K562 (cell line): ENCODE data around the gene PXN. TPM values are rescaled to one million over a fixed set of nuclear protein-coding genes. Genes with fewer than 3 reads are reported as not detected.

Experiments
- AFF4 ChIP-seq: sonication (generic); formaldehyde crosslinking; IDR thresholded peaks from 2 replicates; pipeline ENCODE4 v1.8.0; 2023; ENCODE audit warnings: mild to moderate bottlenecking, missing genetic modification reagents
- CREBBP ChIP-seq: IDR thresholded peaks from one replicate; pipeline ENCODE4 v1.6.1; 2012; ENCODE audit warnings: low read depth, mild to moderate bottlenecking, control low read depth, inconsistent platforms, low read length
- FOXP1 ChIP-seq: sonication (generic); formaldehyde crosslinking; IDR thresholded peaks from 2 replicates; pipeline ENCODE4 v1.8.0; 2022; ENCODE audit warnings: mild to moderate bottlenecking, missing genetic modification reagents
- MYBL2 ChIP-seq, 2 experiments: fragments of 450-650 bp in 1 of 2; sonication (generic) in 1 of 2; formaldehyde crosslinking in 1 of 2; IDR thresholded peaks; 2 replicates each; pipeline versions ENCODE4 v1.6.1 to v1.8.1; 2017 to 2022; ENCODE audit warnings: borderline replicate concordance in 1 of 2, inconsistent platforms in 1 of 2, low read depth in 1 of 2, mild to moderate bottlenecking in 1 of 2, missing genetic modification reagents in 1 of 2, moderate library complexity in 1 of 2
- POLR2G ChIP-seq: fragments of 200-400 bp; formaldehyde crosslinking; IDR thresholded peaks from 2 replicates; pipeline ENCODE4 v1.6.1; 2017; ENCODE audit warnings: low read depth, mild to moderate bottlenecking, antibody characterized with exemption, low read length, moderate library complexity
- SP1 ChIP-seq: sonication (generic); formaldehyde crosslinking; IDR thresholded peaks from 2 replicates; pipeline ENCODE4 v1.8.1; 2022; ENCODE audit warnings: mild to moderate bottlenecking, missing genetic modification reagents
- YY1 ChIP-seq, 3 experiments: IDR thresholded peaks; 2 replicates each; pipeline ENCODE4 v1.6.1; 2011; ENCODE audit warnings: low read length in 2 of 3, mild to moderate bottlenecking in 2 of 3, moderate library complexity in 2 of 3, borderline replicate concordance in 1 of 3, control low read depth in 1 of 3, low read depth in 1 of 3; ENCODE audit not compliant: insufficient read depth in 3 of 3, insufficient replicate concordance in 2 of 3, control insufficient read depth in 1 of 3, insufficient read length in 1 of 3; ENCODE audit errors: extremely low read depth in 1 of 3
- ZKSCAN1 ChIP-seq: fragments of 150-350 bp; IDR thresholded peaks from 2 replicates; pipeline ENCODE4 v1.6.1; 2016; ENCODE audit warnings: low read depth, low read length
- ZNF143 ChIP-seq: sonication (generic); formaldehyde crosslinking; IDR thresholded peaks from 2 replicates; pipeline ENCODE4 v1.9.0; 2022; ENCODE audit warnings: mild to moderate bottlenecking, missing genetic modification reagents
- ZNF707 ChIP-seq: fragments of 250-450 bp; sonication (Bioruptor Pico); conservative IDR thresholded peaks from 2 replicates; pipeline ENCODE4 v1.8.0; 2022; ENCODE audit warnings: inconsistent platforms, mild to moderate bottlenecking, moderate library complexity
- polyA plus RNA-seq, 8 experiments: library from polyadenylated mRNA; depleted of rRNA in 4 of 8; stranded (reverse) in 5 of 8; unstranded in 3 of 8; fragments of >200 nt; fragmentation: Nextera tagmentation in 2 of 8; fragmentation: Illumina TruSeq in 1 of 8; extraction: Ambion mirVana in 2 of 8; extraction: Trizol in 1 of 8; gene quantifications; 2 replicates each; pipeline versions ENCODE4 v1.2.1 to v1.2.3, GENCODE V29; 2011 to 2014; ENCODE audit warnings: inconsistent platforms in 1 of 8, missing spikeins in 1 of 8
- total RNA-seq, 7 experiments: library from RNA; depleted of rRNA in 6 of 7; stranded (reverse); fragments of >200 nt in 6 of 7; fragmentation: Illumina TruSeq in 2 of 7; extraction: Trizol in 2 of 7; gene quantifications; 2 replicates each; pipeline versions ENCODE4 v1.2.1 to v1.2.3, GENCODE V29; 2011 to 2021; ENCODE audit warnings: low replicate concordance in 1 of 7
- TF ChIP-seq, protein P1 (sequence below), 3 experiments: fragments of 200-800 bp in 1 of 3; sonication (Bioruptor generic) in 1 of 3; sonication (generic) in 1 of 3; formaldehyde crosslinking in 1 of 3; IDR thresholded peaks; 2 replicates each; pipeline versions ENCODE4 v1.6.1 to v1.8.0; 2016 to 2022; ENCODE audit warnings: mild to moderate bottlenecking in 2 of 3, missing compliant biosample characterization in 2 of 3, missing genetic modification characterization in 2 of 3, missing genetic modification reagents in 1 of 3
- TF ChIP-seq, protein P2 (sequence below): fragments of 150-350 bp; conservative IDR thresholded peaks from 2 replicates; pipeline ENCODE4 v1.6.1; 2014; ENCODE audit warnings: low read length
- TF ChIP-seq, protein P3 (sequence below), 2 experiments: IDR thresholded peaks; 2 replicates each; pipeline ENCODE4 v1.6.1; 2011; ENCODE audit warnings: borderline replicate concordance in 1 of 2, control low read depth in 1 of 2, low read depth in 1 of 2, low read length in 1 of 2, mild to moderate bottlenecking in 1 of 2, mixed read lengths in 1 of 2, moderate library complexity in 1 of 2; ENCODE audit not compliant: insufficient read depth in 1 of 2, insufficient read length in 1 of 2, poor library complexity in 1 of 2, severe bottlenecking in 1 of 2; ENCODE audit errors: extremely low read depth in 1 of 2

PXN gene
- total and polyA plus RNA-seq, 9 of the 15 experiments (the other 6 are each of a cell fraction or from before 2014, with no cell fraction given), result 4.0 to 74.1 (median 18.6) TPM

- no peak for TF ChIP-seq CREBBP
- no peak for TF ChIP-seq MYBL2 (IDR thresholded peaks at IDR 0.05; ENCODE audit: low read depth)
- no peak for TF ChIP-seq MYBL2 (CRISPR knock-in tag; IDR thresholded peaks at IDR 0.05; ENCODE audit: borderline replicate concordance)
- TF ChIP-seq FOXP1 (CRISPR knock-in tag), result peak; percentile 76
- no peak for TF ChIP-seq ZNF707 (CRISPR knock-in tag)
- TF ChIP-seq SP1, result peak; percentile 88
- TF ChIP-seq, protein P1, sequence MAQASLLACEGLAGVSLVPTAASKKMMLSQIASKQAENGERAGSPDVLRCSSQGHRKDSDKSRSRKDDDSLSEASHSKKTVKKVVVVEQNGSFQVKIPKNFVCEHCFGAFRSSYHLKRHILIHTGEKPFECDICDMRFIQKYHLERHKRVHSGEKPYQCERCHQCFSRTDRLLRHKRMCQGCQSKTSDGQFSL (CRISPR knock-in tag; IDR thresholded peaks at IDR 0.05), result 0 out of 2 replicates have a peak, but pooled peaks have one; percentile 33
- TF ChIP-seq, protein P1 (tag; IDR thresholded peaks at IDR 0.05), result no peak
- peak; percentile 37; the same call in 1 of the 2 replicates for TF ChIP-seq ZNF143 (CRISPR knock-in tag)
- TF ChIP-seq ZKSCAN1, result no peak
- TF ChIP-seq POLR2G, result peak; percentile 48; the same call in 1 of the 2 replicates
- TF ChIP-seq, protein P2, sequence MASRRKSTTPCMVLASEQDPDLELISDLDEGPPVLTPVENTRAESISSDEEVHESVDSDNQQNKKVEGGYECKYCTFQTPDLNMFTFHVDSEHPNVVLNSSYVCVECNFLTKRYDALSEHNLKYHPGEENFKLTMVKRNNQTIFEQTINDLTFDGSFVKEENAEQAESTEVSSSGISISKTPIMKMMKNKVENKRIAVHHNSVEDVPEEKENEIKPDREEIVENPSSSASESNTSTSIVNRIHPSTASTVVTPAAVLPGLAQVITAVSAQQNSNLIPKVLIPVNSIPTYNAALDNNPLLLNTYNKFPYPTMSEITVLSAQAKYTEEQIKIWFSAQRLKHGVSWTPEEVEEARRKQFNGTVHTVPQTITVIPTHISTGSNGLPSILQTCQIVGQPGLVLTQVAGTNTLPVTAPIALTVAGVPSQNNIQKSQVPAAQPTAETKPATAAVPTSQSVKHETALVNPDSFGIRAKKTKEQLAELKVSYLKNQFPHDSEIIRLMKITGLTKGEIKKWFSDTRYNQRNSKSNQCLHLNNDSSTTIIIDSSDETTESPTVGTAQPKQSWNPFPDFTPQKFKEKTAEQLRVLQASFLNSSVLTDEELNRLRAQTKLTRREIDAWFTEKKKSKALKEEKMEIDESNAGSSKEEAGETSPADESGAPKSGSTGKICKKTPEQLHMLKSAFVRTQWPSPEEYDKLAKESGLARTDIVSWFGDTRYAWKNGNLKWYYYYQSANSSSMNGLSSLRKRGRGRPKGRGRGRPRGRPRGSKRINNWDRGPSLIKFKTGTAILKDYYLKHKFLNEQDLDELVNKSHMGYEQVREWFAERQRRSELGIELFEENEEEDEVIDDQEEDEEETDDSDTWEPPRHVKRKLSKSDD, result 0 out of 2 replicates have a peak, but pooled peaks have one; percentile 34
- no peak for TF ChIP-seq AFF4 (CRISPR knock-in tag)
- TF ChIP-seq, protein P3, sequence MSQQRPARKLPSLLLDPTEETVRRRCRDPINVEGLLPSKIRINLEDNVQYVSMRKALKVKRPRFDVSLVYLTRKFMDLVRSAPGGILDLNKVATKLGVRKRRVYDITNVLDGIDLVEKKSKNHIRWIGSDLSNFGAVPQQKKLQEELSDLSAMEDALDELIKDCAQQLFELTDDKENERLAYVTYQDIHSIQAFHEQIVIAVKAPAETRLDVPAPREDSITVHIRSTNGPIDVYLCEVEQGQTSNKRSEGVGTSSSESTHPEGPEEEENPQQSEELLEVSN (IDR thresholded peaks at IDR 0.05; ENCODE audit: borderline replicate concordance in 1 of 2, extremely low read depth in 1 of 2, insufficient read depth in 1 of 2, insufficient read length in 1 of 2, low read depth in 1 of 2, low read length in 1 of 2, poor library complexity in 1 of 2, severe bottlenecking in 1 of 2), result peak in 1 of 2 experiments; percentile 22
- peak in 1 of 3 experiments; percentile 41 for TF ChIP-seq YY1 (IDR thresholded peaks at IDR 0.05; ENCODE audit: borderline replicate concordance in 1 of 3, control insufficient read depth in 1 of 3, extremely low read depth in 1 of 3, insufficient read depth in 3 of 3, insufficient read length in 1 of 3, insufficient replicate concordance in 2 of 3, low read depth in 1 of 3, low read length in 2 of 3)
Measured at GRCh38 chr12:120228291-120229070, 37.0 kb downstream of the PXN start (continued).
